SIG-M5 treated with dmso at 0.1 percent for 504 hours (cell line): Measurements from ENCODE around the gene ZNF628.
A peak's percentile ranks its signal among the peaks of the same experiment; 100 is the strongest.

Experiments
- DNase-seq: peaks from one replicate; lab custom pipeline; 2025; ENCODE audit not compliant: unreplicated experiment; lab: John Stamatoyannopoulos, UW

Gene ZNF628

GRCh38 chr19:55449469-55449868, 26.9 kb upstream of the ZNF628 start:
- no peak for DNase-seq

GRCh38 chr19:55451163-55451964, 25.1 kb upstream of the ZNF628 start:
- no peak for DNase-seq

GRCh38 chr19:55451965-55452748, 24.3 kb upstream of the ZNF628 start:
- no peak for DNase-seq

GRCh38 chr19:55452749-55453346, 23.6 kb upstream of the ZNF628 start:
- peak; percentile 35 for DNase-seq

- no peak for DNase-seq
Measured at GRCh38 chr19:55453511-55454260, 22.7 kb upstream of the ZNF628 start.

GRCh38 chr19:55454787-55455243, 21.6 kb upstream of the ZNF628 start:
- no peak for DNase-seq

GRCh38 chr19:55455576-55456235, 20.7 kb upstream of the ZNF628 start:
- DNase-seq, result no peak

GRCh38 chr19:55456347-55456746, 20.1 kb upstream of the ZNF628 start:
- DNase-seq, result no peak

- no peak for DNase-seq
Measured at GRCh38 chr19:55457683-55458457, 18.5 kb upstream of the ZNF628 start.

- DNase-seq, result no peak
Measured at GRCh38 chr19:55459551-55459949, 16.9 kb upstream of the ZNF628 start.

- peak; percentile 50 for DNase-seq
Measured at GRCh38 chr19:55459950-55460657, 16.3 kb upstream of the ZNF628 start.

- peak; percentile 70 for DNase-seq
Measured at GRCh38 chr19:55460670-55461258, 15.7 kb upstream of the ZNF628 start.

- DNase-seq, result peak; percentile 98
Measured at GRCh38 chr19:55461259-55461973, 15.0 kb upstream of the ZNF628 start, which contains the start of gene ISOC2. Gene ISOC2, minus strand, starts transcription at chr19:55461642. Its CDS starts 5,156 bp downstream, at chr19:55456486.

- no peak for DNase-seq
Measured at GRCh38 chr19:55461974-55462626, 14.3 kb upstream of the ZNF628 start.

GRCh38 chr19:55462722-55463121, 13.7 kb upstream of the ZNF628 start:
- DNase-seq, result no peak

GRCh38 chr19:55463583-55464031, 12.8 kb upstream of the ZNF628 start:
- no peak for DNase-seq

- no peak for DNase-seq
Measured at GRCh38 chr19:55464039-55464661, 12.3 kb upstream of the ZNF628 start.
